HG03571 (cell line): ENCODE data around the gene KIFC1.
A peak's percentile ranks its signal among the peaks of the same experiment; 100 is the strongest.

Experiments
- ATAC-seq: cut with Tn5 transposase; IDR thresholded peaks from one replicate; pipeline ENCODE4 v1.9.1; 2021; ENCODE audit not compliant: unreplicated experiment

The KIFC1 gene

DNA sequence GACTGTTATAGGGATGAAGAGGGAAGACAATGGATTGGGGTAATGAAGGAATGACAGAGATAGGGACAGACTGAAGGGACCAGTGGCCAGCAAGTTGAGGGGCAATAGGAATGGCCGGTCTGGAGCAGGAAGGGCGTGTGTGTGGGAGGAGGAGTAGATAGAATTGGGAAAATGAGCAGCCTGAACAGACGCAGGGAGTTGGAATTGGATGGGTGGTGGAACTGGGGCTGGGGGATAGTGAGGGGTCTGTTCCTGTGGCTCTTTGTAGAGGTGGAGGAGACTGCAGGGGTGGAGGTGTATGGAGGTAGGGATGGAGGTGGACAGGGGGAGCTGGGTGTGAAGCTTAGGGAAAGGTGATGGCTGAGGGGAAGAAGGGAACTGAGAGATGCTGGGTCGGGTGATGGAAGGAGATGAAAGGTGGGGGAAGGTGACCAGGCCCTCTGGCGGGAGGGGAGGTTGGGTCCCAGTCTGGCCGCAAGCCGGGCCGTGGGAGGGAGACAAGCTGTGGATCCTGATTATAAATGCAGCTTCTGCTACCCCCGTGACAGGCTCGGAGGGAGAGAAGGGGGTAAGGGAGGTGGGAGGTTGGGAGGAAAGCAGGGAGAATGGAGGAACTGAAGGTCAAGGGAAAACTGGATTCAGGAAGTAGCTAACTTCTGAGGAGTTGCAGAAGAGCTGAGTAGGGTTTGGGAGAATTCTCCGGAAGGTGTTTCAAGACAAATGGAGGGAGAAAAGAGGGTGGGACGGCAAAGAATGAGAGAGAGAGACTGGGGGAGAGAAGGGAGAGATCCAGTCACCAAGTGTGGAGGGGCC, 33.4 kb downstream of the KIFC1 start:
- no peak for ATAC-seq

DNA sequence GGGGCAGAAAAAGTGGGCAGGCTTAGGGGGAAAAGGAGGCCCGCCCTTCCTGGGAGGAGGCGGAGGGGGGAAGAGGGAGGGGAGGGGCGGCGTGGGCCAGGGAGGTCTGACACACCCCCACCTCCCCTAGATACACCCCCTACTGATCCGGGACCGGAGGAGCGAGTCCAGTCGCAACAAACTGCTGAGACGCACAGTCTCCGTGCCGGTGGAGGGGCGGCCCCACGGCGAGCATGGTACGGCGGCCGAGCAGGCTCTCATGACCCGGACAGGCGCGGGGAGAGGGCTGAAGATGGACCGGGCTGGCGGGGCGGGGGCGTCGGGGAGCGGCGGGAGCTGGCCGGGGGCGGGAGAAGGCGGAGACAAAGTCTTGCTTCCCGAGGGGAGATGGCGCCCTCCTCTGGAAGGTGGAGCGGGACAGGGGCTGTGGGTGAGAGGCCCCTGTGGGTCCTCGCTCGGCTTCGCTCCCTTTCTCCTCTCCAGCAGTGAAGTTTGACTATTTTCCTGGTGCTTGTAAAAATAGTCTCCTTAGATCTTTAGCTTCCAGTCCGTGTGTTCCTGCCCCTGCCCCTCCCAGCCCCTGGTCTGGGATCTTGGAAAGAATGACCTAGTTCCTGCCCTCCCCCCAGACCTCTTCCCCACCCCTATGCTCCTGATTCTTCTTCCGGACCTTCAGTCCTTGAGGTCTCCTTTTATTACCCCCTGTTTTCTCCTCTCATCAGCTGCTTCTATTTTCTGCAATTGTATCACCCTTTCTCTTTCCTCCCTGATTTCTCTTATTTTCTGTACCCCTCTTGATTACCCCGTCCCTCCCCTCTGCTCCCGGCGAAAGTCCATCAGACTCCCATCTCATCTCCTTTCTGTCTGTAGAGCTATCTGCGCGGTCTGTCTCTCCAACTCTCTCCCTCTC, 34.3 kb downstream of the KIFC1 start:
- ATAC-seq = no peak

DNA sequence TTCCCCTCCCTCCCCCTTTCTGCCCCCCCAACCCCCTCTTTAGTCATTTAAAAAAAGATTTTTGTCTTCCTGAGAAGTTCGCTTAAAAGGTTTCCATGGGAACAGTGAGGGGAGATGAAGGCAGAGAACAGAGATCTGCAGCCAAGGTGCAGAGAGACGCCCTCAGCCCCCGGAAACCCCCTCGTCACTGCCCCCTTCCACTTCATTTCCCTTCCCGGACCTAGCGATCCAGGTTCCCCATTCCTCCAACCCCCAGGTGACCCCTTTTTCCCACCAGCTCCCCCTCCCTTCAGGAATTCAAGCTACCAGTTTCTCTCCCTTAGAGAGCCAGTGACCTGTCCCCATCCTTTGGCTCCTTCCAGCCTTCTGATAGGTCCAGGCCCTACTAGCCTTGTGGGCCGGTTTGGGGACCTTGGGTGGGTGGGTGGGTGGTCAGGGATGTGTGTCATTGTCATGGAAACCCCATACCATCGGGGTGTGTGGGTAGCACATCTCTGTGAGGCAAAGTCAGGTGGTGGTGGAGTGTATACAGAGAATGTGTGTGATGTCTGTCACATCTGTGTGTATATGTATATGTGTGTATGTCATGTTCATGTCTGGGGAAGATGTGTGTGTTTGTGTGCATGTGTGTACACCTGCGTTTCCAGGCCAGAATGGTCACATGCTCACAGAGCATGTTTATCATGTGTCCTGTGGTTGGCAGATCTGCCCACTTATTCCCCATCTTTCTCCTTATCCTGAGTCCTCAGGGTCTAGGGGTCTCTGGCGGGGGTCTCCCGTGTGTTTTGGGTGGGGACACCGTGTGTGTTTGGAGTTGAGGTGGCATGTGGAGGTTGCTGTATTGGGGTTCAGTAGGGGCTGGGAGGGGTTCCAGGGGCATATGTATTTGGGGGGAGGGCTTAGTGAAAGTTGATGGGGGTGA, 35.2 kb downstream of the KIFC1 start:
- ATAC-seq = no peak

DNA sequence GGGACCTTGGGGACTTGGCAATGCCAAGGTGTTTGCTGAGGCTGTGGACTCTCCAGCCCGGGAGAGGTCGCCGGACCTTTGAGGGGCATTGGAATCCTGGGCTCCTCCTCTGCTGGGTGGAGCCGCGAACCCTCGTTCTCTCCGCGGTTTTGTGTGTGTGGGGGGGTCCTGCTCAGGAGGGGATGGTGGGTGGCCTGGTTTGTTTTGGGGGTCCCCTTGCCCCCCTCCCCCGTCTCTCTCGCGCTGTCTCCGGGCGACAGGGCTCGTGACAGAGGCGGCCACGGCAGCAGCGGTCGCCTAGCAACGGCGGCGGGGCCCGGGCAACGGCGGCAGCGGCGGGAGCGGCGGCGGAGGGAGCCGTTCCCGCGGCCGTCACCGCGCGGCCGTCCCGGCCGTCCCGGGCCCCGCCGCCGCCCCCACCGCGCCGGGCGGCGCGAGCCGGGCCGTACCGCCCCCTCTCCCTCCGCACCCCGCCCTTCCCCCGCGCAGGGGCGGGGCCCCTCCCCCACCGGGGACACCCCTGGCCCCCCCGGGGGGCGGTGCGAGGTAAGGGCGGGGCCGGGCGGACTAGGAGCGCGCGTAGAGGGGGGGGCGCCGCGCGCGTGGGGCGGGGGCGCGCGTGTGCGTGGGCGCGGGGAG, 36.1 kb downstream of the KIFC1 start:
- no peak for ATAC-seq

DNA sequence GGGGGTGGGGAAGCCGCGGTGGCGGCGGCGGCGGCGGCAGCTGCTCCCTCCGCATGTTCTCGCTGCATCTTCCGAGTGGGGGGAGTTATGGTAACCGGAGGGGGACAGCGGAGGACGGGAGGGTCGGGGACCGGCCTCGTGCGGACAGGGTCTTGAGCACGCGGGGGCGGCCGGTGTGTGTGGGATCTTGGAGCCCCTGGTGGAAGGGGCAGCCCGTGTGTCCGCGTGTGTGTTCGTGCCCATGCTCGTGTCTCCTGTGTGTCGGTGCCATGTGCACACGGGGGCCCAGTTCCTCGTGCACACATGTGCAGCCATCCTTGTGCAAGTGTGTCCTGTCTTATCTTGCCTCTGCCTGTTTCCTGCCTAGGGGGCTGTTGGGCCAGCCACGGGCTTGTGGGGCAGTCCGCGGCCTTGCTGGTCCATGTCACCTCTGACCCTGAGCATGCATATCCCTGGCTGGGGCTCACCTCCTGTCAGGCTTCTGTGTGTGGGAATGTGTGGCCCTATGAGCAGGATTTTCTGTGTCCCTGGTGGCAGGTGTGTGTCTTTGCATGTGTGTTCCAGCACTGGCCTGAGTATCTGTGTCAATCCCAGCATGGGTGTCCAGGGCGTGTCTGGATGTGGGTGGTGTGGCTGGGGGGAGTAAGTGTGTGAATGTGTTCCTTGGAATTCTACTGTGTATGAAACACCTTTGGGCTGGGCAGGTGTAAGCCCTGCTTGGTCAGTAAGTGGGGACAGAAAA, 36.8 kb downstream of the KIFC1 start:
- ATAC-seq = no peak

DNA sequence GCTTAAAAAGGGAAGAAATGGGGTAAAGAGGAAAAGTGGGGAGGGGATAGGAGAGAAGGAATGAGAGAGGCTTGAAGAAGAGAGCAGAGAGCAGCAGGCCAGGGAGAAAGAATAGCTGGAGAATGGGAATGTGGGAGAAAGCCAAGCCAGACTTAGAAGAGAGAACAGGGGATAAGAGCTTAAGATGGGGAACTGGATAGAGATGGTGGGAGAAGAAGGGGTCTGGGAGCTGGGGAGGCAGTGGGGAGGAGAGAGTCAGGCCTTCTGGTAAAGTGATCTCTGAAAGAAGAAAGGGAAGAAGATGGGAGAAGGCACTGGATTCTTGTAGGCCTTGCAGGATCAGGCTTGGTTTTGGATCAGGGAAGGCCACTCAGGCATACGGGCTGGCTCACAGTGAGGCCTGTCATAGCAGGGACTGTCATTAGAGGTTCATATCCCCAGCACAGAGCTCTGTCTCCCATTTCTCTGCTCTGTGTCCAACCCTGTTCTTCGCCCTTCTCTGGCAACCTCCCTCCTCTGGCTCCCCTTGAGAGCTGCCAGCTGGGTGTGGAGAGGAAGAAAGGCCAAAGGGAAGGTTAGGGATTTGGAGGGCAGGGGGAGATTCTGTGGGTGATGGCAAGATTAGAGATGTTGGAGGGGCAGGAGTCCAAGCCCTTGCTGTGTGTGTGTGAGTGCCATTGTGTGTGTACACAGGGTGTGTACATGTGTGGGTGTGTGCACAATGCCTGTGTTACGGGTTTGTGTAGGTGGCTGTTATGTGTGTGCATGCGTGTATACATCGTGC, 37.5 kb downstream of the KIFC1 start:
- ATAC-seq = no peak

DNA sequence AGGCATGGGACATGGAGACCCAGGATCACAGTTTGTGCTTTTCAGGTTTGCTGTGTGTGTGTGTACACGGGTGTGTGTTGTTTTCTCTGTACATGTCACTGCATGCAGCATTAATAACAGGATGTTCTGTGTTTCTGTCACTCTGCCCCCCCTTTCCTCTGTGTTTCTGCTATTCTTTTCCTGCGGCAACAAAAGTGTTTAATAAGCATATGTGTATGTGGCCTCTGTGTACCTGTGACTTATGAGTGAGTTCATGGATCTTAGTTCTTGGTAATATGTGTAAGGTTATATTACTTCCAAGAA, 38.1 kb downstream of the KIFC1 start:
- ATAC-seq = no peak

DNA sequence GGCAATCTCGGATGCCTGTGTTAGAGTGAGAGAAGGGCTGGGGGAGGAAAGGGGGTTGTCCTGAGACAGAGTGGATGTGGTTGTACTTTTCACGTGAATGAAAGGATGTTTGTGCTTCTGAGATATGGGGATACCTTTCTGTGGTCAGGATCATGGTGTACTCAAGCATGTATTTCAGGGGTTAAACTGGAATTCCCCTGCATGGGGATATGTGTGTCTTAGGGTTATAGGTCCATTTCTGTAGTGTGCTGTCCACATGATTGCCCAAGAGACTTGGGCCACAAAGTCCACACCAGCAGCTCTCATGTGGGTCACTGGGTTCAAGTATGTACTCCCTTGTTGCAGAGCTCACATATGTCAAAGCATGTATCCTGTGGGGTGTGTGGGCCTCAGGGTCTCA, 38.7 kb downstream of the KIFC1 start:
- ATAC-seq = no peak

DNA sequence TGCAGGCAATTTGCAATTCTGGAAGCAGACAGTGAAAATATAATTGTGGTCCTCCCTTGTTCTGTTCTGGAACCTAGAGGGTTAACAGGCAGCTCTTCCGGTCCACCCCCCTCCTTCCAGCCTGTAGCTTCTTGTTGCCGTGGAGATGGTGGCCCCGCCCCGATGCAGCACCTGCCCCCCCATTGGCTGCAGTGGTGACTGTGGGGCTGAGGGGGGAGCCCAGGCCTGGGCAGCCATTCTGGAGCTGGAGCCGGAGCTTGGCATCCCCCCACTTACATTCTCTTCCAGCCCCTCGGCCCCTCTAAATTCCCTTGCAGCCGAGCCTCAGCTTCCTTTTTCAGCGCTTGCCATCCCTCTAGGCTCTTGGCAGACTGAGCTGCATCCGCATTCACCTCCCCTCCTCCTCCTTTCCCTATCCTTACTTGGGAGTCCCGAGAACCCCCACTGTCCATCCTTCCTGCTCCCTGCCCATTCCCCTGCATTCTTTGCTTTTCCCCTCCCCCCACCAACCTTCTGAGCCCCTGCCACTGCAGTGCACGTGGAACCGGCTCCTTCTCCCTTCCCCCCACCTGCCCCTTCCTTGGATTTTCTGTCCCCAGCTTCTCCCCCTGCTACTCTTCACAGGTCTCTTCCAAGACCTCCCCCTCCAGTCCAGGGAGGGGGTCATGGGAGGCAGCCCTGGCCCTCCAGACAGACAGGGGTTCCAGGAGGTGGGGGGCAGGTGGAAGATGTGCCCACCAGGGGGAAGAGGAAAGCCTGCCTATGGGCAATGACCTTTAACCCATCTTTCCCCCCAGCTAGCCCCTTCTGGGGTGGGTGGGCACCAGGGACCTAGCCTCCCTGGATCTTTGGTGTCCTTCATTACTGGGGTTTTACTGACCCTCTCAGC, 39.6 kb downstream of the KIFC1 start:
- ATAC-seq = peak; percentile 48

DNA sequence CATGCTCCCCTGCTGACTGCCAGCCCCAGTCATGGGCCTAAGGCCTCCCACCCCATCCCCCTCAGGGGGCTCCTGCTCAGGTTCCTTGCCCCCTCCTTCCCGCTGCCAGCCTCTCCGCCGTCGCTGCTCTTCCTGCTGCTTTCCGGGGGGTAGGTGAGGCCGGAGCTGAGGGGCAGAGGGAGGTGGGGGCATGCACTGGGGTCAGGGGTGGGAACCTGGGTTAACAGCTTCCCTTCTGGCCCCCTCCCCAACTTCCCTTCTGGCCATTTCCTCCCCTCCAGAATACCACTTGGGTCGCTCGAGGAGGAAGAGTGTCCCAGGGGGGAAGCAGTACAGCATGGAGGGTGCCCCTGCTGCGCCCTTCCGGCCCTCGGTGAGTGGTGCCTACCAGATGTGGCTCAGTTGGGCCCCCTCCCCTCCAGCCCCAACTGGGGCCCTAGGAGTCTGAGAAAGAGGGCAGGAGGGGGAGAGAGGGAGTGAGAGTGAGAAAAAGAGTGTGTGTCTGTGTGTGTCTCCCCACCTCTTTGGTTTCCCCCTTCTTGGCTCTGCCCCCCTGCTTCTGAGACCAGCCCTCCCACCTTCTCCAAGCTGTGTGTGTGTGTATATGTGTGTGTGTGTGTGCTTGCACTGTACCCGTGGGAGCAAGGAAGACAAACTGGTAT, 40.4 kb downstream of the KIFC1 start:
- no peak for ATAC-seq

DNA sequence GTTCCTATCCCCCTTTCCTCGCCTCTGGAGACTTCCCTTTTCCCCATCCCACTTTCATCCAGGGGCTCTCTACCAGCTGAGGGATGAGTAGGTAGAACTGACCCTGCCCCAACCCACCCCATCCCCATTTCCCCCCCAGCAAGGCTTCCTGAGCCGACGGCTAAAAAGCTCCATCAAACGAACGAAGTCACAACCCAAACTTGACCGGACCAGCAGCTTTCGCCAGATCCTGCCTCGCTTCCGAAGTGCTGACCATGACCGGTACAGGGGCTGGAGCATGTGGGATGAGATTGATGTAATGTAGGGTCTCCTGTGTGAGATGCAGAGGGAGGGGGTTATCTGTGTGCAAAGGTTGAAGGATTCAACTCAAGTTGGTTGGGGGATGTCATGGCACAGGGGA, 40.9 kb downstream of the KIFC1 start:
- ATAC-seq = no peak

DNA sequence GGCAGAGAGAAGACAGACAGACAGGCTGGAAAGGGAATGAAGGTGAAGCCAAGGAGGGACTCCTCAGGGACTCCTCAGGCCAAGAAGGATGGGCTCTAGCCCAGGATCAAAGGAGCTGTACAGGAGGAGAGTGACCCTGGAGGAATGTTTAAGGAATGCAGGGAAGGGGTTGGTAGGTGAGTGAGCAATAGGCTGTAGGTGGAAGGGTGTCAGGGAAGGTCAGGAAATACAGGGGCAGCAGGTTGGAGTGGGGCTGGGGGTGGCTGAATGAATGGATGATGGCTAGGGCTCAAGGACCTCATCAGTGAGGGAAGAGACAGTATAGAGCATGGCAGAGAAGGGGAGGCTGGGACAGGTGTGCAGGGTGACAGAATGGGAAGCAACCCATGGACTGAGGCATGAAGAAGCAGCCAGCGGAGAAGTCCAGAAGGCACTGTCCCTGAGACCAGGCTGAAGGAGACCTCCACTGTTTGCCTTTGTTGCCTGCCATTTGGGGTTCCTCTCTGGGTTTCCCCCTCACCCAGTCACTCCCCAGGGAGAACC, 41.4 kb downstream of the KIFC1 start:
- no peak for ATAC-seq

DNA sequence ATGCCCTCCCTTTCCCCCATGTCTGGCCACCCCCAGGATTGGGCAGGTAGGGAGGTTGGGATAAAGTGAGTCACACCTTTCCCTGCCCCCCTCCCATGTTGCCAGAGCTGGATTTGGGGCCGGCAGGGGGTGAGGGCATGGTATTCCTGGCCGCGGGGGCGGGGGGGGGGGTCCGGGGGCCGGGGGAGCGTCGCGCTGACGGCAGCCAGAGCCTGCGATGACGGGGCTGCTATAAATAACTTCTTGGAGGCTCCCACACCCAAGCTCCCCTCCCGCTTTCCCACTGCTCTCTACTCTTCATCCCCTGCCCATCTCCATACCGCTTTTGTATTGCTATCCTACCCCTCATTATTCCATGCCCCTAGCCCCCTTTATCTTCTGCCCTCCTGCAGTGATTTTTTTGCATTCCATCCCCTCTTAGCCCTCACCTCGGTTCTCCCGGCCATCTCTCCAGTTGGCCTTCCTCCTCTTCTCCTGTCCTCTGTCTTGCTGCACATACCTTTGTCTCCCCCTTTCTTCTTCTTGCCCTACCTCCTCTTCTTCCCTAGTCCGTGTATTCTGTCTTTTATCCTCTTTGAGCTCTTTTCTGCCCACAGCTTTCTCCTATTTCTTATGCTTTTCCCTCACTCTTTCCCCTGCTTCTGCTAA, 42.0 kb downstream of the KIFC1 start:
- no peak for ATAC-seq

DNA sequence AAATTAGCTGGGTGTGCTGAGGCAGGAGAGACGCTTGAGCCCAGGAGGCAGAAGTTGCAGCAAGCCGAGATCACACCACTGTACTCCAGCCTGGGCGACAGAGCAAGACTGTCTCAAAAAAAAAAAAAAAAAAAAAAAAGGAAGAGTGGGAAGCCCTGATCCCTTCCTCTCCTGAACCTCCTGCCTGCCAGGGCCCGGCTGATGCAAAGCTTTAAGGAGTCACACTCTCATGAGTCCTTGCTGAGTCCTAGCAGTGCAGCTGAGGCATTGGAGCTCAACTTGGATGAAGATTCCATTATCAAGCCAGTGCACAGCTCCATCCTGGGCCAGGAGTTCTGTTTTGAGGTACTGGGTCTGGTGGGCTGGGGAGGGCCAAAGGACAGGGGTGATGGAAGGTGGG, 43.3 kb downstream of the KIFC1 start:
- ATAC-seq = no peak

DNA sequence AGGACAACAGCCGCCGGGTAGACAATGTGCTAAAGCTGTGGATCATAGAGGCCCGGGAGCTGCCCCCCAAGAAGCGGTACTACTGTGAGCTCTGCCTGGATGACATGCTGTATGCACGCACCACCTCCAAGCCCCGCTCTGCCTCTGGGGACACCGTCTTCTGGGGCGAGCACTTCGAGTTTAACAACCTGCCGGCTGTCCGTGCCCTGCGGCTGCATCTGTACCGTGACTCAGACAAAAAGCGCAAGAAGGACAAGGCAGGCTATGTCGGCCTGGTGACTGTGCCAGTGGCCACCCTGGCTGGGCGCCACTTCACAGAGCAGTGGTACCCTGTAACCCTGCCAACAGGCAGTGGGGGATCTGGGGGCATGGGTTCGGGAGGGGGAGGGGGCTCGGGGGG, 46.0 kb downstream of the KIFC1 start:
- ATAC-seq = no peak

DNA sequence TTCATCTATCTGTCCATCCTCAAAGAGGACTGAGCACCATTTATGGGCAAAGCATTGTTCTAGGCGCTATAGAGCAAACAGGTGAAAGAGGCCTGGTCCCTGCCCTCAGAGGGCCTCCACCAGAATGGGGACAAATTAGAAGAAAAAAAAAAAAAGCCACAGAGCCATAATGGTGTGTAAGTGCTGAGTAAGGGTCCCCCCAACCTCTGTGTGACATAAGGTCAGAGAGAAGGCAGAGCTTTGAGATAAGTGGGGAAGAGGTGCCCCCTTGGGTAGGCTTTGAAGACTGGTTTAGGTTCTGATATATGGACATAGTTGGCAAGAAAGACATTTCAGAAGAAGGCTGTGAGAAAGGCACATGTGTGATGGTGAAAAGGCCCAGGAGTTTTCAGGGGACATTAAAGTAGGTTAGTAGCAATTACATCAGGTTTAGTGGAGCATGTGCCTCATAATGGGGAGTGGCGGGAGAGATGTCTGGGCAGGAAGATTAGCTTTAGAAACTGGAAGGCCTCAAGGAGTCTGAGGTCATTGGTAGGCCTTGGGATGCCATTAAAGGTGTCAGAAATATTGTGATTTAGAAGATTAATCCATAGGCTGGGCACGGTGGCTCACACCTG, 47.5 kb downstream of the KIFC1 start:
- no peak for ATAC-seq
